ENCODE data around the gene C17orf75. TPM values are rescaled to one million over a fixed set of nuclear protein-coding genes. Genes with fewer than 3 reads are reported as not detected.
"Not testable (repeated sequence)": the region's sequence is repeated elsewhere in the genome, so short reads cannot be mapped to it uniquely, and the experiment has no call there.

The C17orf75 gene
- 23.9 TPM for total RNA-seq

- peak; percentile 16 for DNase-seq
Observed at GRCh38 chr17:32341857-32342602, at the start of gene C17orf75. Gene C17orf75, minus strand, starts transcription at chr17:32342173. Its CDS starts 34 bp downstream, at chr17:32342139.

- no peak for DNase-seq
Observed at GRCh38 chr17:32388613-32389459, 46.9 kb upstream of the C17orf75 start.

- DNase-seq: not testable (repeated sequence)
Observed at GRCh38 chr17:32388128-32388527, 46.2 kb upstream of the C17orf75 start.

GRCh38 chr17:32386844-32387243 is 44.9 kb upstream of the C17orf75 start:
- no peak for DNase-seq

GRCh38 chr17:32385971-32386370 is 44.0 kb upstream of the C17orf75 start:
- DNase-seq: no peak

GRCh38 chr17:32385121-32385520 is 43.1 kb upstream of the C17orf75 start:
- no peak for DNase-seq

- DNase-seq: no peak
Observed at GRCh38 chr17:32383926-32384434, 42.0 kb upstream of the C17orf75 start.

GRCh38 chr17:32382526-32383223 is 40.7 kb upstream of the C17orf75 start:
- DNase-seq: no peak

GRCh38 chr17:32370426-32370825 is 28.5 kb upstream of the C17orf75 start:
- no peak for DNase-seq

- DNase-seq: no peak
Observed at GRCh38 chr17:32361270-32361669, 19.3 kb upstream of the C17orf75 start.

GRCh38 chr17:32357615-32358014 is 15.6 kb upstream of the C17orf75 start:
- no peak for DNase-seq

GRCh38 chr17:32356750-32357149 is 14.8 kb upstream of the C17orf75 start:
- DNase-seq: no peak

GRCh38 chr17:32356378-32356743 is 14.4 kb upstream of the C17orf75 start:
- DNase-seq: no peak

- no peak for DNase-seq
Observed at GRCh38 chr17:32355649-32356377, 13.8 kb upstream of the C17orf75 start.

GRCh38 chr17:32352734-32353133 is 10.8 kb upstream of the C17orf75 start:
- not testable (repeated sequence) for DNase-seq

GRCh38 chr17:32350666-32351418 is 8.9 kb upstream of the C17orf75 start:
- peak; percentile 56 for DNase-seq

GRCh38 chr17:32349854-32350665 is 8.1 kb upstream of the C17orf75 start, which contains the start of gene ZNF207:
Gene ZNF207, plus strand, starts transcription at chr17:32350157. Its CDS starts 129 bp downstream, at chr17:32350286.
- DNase-seq: peak; percentile 97

- no peak for DNase-seq
Observed at GRCh38 chr17:32349503-32349853, 7.5 kb upstream of the C17orf75 start.

- no peak for DNase-seq
Observed at GRCh38 chr17:32348483-32348800, 6.5 kb upstream of the C17orf75 start.

GRCh38 chr17:32345951-32346600 is 4.1 kb upstream of the C17orf75 start:
- no peak for DNase-seq
